Stomach (tissue), 9 donors: Measurements from ENCODE around the gene EGFL8. TPM values are rescaled to one million over a fixed set of nuclear protein-coding genes. Genes with fewer than 3 reads are reported as not detected.
"Not testable (repeated sequence)": the region's sequence is repeated elsewhere in the genome, so short reads cannot be mapped to it uniquely, and the experiment has no call there.

Experiments
- DNase-seq, 2 donors: peaks; one replicate each; pipeline versions ENCODE4 v3.0.0 to v3.0.0-alpha.2; 2013 to 2019
- H3K27ac ChIP-seq, 5 donors: fragments of 200-600 bp in 4 of 5; sonication (generic) in 4 of 5; one replicate each; pipeline ENCODE4 v1.5.1; 2013 to 2019; ENCODE audit warnings: mild to moderate bottlenecking in 1 of 5, moderate library complexity in 1 of 5
- H3K27me3 ChIP-seq, 3 donors: fragments of 200-600 bp; sonication (generic); one replicate each; pipeline ENCODE4 v1.5.1; 2017 to 2019; ENCODE audit warnings: mixed run types in 1 of 3
- H3K36me3 ChIP-seq, 4 donors: fragments of 200-600 bp; sonication (generic); 1 replicate in 3 of 4; 2 replicates in 1 of 4; pipeline ENCODE4 v1.5.1; 2016 to 2019
- H3K4me1 ChIP-seq, 4 donors: fragments of 200-600 bp; sonication (generic); one replicate each; pipeline ENCODE4 v1.5.1; 2016 to 2019
- H3K4me3 ChIP-seq, 4 donors: fragments of 200-600 bp; sonication (generic) in 3 of 4; one replicate each; pipeline ENCODE4 v1.5.1; 2016 to 2019; ENCODE audit warnings: mild to moderate bottlenecking in 1 of 4
- H3K9me3 ChIP-seq, 4 donors: fragments of 200-600 bp; sonication (generic); one replicate each; pipeline ENCODE4 v1.5.1; 2016 to 2019
- CTCF ChIP-seq, 7 experiments: fragments of 450-650 bp in 4 of 7; fragments of 200-600 bp in 3 of 7; sonication (generic) in 3 of 7; IDR thresholded peaks; one replicate each; pipeline ENCODE4 v1.5.1; 2016 to 2019; ENCODE audit warnings: antibody characterized with exemption in 7 of 7, control low read depth in 2 of 7, mild to moderate bottlenecking in 1 of 7
- EP300 ChIP-seq: sonication (generic); formaldehyde crosslinking; IDR thresholded peaks from one replicate; pipeline ENCODE4 v1.6.1; 2017; ENCODE audit warnings: antibody characterized with exemption
- POLR2A ChIP-seq, 4 donors: fragments of 450-650 bp; IDR thresholded peaks; one replicate each; pipeline ENCODE4 v1.6.1; 2016; ENCODE audit warnings: antibody characterized with exemption in 4 of 4, control low read depth in 2 of 4, mild to moderate bottlenecking in 1 of 4, moderate library complexity in 1 of 4
- POLR2AphosphoS5 ChIP-seq, 3 donors: sonication (generic); formaldehyde crosslinking; IDR thresholded peaks; one replicate each; pipeline ENCODE4 v1.6.1; 2016; ENCODE audit warnings: antibody characterized with exemption in 3 of 3
- WGBS, 5 donors: extraction: QIAGEN DNeasy Blood & Tissue Kit in 3 of 5; methylation state at CpG; one replicate each; pipeline versions ENCODE4 v1.1.5 to v1.1.7; 2013 to 2018; 5-methylcytosine and 5-hydroxymethylcytosine counted together
- intact Hi-C: fragments of 100-400 bp; cut with DNase I; formaldehyde crosslinking; loops from one replicate; pipeline ENCODE4 v1.15.1; 2023; ENCODE audit warnings: low total_unique reads
- polyA plus RNA-seq, 3 donors: library from polyadenylated mRNA; stranded (reverse); fragments of 200-250 nt; gene quantifications; one replicate each; pipeline ENCODE4 v1.2.3, GENCODE V29; 2013
- total RNA-seq, 5 donors: library from RNA; depleted of rRNA; stranded (reverse); fragments of >200 nt; gene quantifications; one replicate each; pipeline versions ENCODE4 v1.1.0 to v1.2.3, GENCODE V29; 2014 to 2016
- donor health status: healthy with polysubstance abuse.
- donor health status: Bipolar disorder and iron deficiency.
- donor health status: healthy.

The EGFL8 gene
- total and polyA plus RNA-seq, 8 donors, result 0.87 to 224 (median 15.6) TPM

DNA sequence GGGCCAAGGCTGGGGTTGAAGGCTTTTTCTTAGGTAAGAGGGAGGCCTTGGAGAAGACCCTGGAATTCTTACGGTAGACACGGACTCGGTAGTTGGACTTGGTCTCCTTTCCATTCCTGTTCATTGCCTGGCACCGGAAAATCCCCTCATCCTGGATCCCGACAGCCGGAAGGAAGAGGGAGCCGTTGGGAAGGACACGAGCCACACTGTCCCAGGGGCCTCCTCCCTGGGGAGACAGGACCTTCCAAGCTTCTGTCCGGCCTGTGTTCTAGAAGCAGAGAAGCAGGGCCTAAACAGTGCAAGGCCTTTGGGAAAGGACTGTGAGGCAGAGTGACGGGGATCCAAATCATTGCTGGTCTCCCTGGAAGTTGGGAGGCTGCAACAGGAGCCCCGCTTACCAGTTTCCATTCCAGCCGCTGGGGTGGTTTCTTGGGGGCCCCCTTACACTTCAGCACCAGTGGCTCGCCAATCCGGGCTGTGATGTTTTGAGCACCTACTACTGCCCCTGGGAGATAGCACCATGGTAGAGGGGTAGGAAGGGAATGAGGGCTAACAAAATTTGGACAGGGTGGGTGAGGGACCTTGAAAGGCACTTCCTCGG, 19.2 kb downstream of the EGFL8 start:
- DNase-seq, result peak in 1 of 2 donors; percentile 7
- Histone ChIP-seq H3K36me3 (peaks cover 41 to 75% (median 67%) of the 10 kb centered on the region in 4 donors), H3K4me3 (no peak overlapping the region), H3K9me3 (no peaks in the 10 kb centered on the region), H3K27me3 (no peaks in the 10 kb centered on the region), H3K4me1 (peaks cover 42 to 90% (median 75%) of the 10 kb centered on the region in 4 donors), H3K27ac (peak overlapping the region in 4 of 5 donors; percentile 4 to 100 (median 79))
- intact Hi-C loops, result no loop called here
- TF ChIP-seq POLR2A (IDR thresholded peaks at IDR 0.05) (no peak), POLR2AphosphoS5 (IDR thresholded peaks at IDR 0.05) (no peak), CTCF (IDR thresholded peaks at IDR 0.05) (no peak), EP300 (no peak)
- WGBS, 5 donors, result 77 to 84% (median 80%) methylated on average over 14 to 15 of the region's 15 CpGs

GRCh38 chr6:32184084-32184640, 19.8 kb downstream of the EGFL8 start, which contains the start of gene AGER:
TSS of gene AGER (minus strand) at chr6:32184253. CDS start at chr6:32184222, 31 bp downstream.
- TF ChIP-seq POLR2AphosphoS5 (IDR thresholded peaks at IDR 0.05) (no peak), CTCF (IDR thresholded peaks at IDR 0.05) (no peak), POLR2A (IDR thresholded peaks at IDR 0.05) (no peak), EP300 (no peak)
- Histone ChIP-seq H3K9me3 (no peaks in the 10 kb centered on the region), H3K36me3 (peaks cover 41 to 75% (median 67%) of the 10 kb centered on the region in 4 donors), H3K4me3 (no peak within 1 kb of the TSS), H3K4me1 (peaks cover 44 to 90% (median 75%) of the 10 kb centered on the region in 4 donors), H3K27ac (peak within 1 kb of the TSS in 4 of 5 donors; percentile 72 to 100 (median 79)), H3K27me3 (no peaks in the 10 kb centered on the region)
- intact Hi-C loops, result no loop called here
- peak in 1 of 2 donors; percentile 3 for DNase-seq
- WGBS, 5 donors, result 63 to 79% (median 70%) methylated on average over 5 to 6 of the region's 6 CpGs

DNA sequence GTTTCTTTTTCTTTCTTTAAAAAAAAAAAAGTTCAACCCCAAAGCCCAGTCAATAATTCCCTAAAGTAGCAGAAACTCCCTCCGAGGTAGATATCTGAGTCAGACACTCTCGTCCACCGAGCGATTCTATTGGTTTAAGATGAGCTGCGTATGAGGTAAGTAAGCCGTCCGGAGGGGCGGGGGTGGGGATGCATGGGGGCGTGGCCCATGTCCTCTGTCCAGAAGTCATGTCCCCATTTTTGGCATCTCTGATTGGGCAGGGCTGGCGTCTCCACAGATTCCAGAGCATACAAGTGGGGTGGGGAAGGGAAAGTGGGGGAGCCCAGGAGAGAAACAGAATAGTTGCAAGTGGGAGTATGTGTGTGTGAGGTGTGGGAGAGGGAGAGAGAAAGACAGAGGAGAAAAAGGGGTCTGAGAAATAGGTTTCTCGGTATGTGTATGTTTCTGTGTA, 21.3 kb downstream of the EGFL8 start:
- H3K27me3 ChIP-seq, H3K9me3 ChIP-seq, H3K4me3 ChIP-seq, intact Hi-C loops: not testable (repeated sequence)
- DNase-seq, result peak; percentile 73 to 90
- Histone ChIP-seq H3K36me3 (peaks cover 33 to 65% (median 56%) of the 10 kb centered on the region in 4 donors), H3K4me1 (peaks cover 33 to 82% (median 67%) of the 10 kb centered on the region in 4 donors), H3K27ac (peak overlapping the region; percentile 31 to 100 (median 75))
- WGBS, 5 donors, result 6 to 26% (median 21%) methylated on average over 11 of the region's 11 CpGs

- H3K9me3 ChIP-seq, intact Hi-C loops, H3K27me3 ChIP-seq, H3K4me3 ChIP-seq: not testable (repeated sequence)
- WGBS, 5 donors, result 60 to 69% (median 62%) methylated on average over 10 of the region's 10 CpGs
- DNase-seq, result peak in 1 of 2 donors; percentile 5
- peaks cover 27 to 59% (median 50%) of the 10 kb centered on the region in 4 donors for H3K36me3 ChIP-seq
- H3K27ac ChIP-seq, result peak overlapping the region; percentile 31 to 100 (median 75)
- H3K4me1 ChIP-seq, result peaks cover 37 to 82% (median 68%) of the 10 kb centered on the region in 4 donors
Measured at GRCh38 chr6:32186151-32186840, 21.9 kb downstream of the EGFL8 start.

DNA sequence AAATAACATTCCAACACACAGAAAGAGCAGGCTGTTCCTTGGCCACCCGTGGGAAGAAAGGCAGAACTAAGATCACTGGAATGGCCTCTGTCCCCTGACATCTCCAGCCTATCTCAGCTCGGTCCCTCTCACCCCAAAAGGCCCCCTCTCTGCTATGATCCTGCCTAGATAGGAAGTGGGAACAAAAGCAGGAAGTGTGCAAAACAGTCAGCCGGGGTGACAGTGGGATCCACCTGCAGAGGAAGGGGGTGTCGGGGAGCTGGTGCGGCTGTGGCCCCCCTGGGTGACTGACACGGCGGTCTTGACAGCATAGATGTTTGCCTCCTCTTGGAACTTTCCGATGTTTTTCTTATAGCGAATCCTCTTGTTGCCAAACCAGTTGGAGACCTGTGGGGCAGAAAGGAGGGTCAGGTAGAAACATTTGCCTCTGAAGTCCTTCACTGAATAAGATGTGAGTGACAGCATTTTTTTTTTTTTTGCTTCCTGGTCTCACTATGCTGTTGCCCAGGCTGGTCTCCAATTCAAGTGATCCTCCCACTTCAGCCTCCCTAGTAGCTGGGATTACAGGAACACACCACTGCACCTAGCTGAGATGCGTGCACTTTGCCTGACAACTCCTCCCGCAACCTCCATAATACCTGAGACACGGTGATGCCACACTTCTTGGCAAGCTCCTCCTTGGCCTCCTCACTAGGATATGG, 22.8 kb downstream of the EGFL8 start:
- no peaks in the 10 kb centered on the region for H3K9me3 ChIP-seq
- DNase-seq, result peak in 1 of 2 donors; percentile 21
- peak overlapping the region; percentile 23 to 100 (median 75) for H3K27ac ChIP-seq
- TF ChIP-seq CTCF (IDR thresholded peaks at IDR 0.05) (no peak), EP300 (no peak), POLR2A (IDR thresholded peaks at IDR 0.05) (no peak), POLR2AphosphoS5 (IDR thresholded peaks at IDR 0.05) (no peak)
- WGBS, 5 donors, result 61 to 79% (median 65%) methylated on average over 12 of the region's 12 CpGs
- peaks cover 37 to 82% (median 68%) of the 10 kb centered on the region in 4 donors for H3K4me1 ChIP-seq
- intact Hi-C loops, result no loop called here
- H3K36me3 ChIP-seq, result peaks cover 22 to 51% (median 42%) of the 10 kb centered on the region in 4 donors
- H3K4me3 ChIP-seq, result peak overlapping the region in 2 of 4 donors; percentile 69 to 76
- no peaks in the 10 kb centered on the region for H3K27me3 ChIP-seq

DNA sequence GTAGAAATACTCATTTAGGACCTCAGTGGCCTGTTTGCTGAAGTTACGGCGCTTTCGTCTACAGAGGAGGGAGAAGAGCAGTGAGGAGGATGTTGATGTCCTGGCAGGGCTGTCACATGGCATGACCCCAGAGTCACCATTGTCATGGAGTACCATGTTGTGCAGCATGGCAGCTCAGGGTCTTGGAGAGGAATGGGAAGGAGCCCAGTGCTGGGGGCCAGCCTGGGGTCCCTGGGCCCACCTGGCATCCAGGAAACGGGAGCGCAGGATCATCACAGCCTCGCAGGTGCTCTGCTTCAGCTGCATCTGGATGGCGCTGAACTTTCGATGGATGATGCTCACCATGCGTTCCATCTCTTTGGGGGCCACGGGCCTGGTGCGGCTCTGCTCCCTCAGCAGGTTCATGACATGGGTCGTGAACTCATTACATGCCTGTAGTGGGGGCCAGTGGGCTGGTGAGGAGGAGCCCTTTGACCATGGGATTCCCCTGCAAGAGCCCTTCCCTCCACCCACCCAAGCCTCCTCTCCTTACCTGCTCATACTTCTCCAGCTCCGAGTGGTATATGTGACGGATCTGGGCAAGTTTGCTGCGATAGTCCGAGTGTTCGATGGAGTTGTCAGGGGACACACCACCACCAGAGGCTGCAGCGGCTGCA, 23.5 kb downstream of the EGFL8 start:
- DNase-seq, result peak in 1 of 2 donors; percentile 14
- H3K36me3 ChIP-seq, result peaks cover 22 to 44% (median 35%) of the 10 kb centered on the region in 4 donors
- H3K27me3 ChIP-seq, H3K9me3 ChIP-seq, intact Hi-C loops: not testable (repeated sequence)
- peaks cover 41 to 82% (median 70%) of the 10 kb centered on the region in 4 donors for H3K4me1 ChIP-seq
- 58 to 81% (median 79%) methylated on average over 16 to 18 of the region's 18 CpGs for WGBS, 5 donors
- H3K4me3 ChIP-seq, result peak overlapping the region; percentile 69 to 90 (median 81)
- peak overlapping the region in 4 of 5 donors; percentile 94 to 100 (median 96) for H3K27ac ChIP-seq
